HEK293 (cell line): ENCODE results near the gene ABCC10.

Source experiments
- CTCF ChIP-seq: fragments of 450-650 bp; formaldehyde crosslinking; IDR thresholded peaks from 2 replicates; pipeline ENCODE4 v1.5.1; 2016; ENCODE audit warnings: missing biosample characterization, missing genetic modification characterization
- KLF16 ChIP-seq: fragments of 450-650 bp; formaldehyde crosslinking; IDR thresholded peaks from 2 replicates; pipeline ENCODE4 v1.5.1; 2017; ENCODE audit warnings: missing biosample characterization, missing genetic modification characterization
- PBX3 ChIP-seq: sonication (generic); formaldehyde crosslinking; IDR thresholded peaks from 2 replicates; pipeline ENCODE4 v1.8.1; 2022; ENCODE audit warnings: mild to moderate bottlenecking, moderate library complexity, missing genetic modification reagents
- SP3 ChIP-seq: fragments of 450-650 bp; formaldehyde crosslinking; IDR thresholded peaks from 2 replicates; pipeline ENCODE4 v1.5.1; 2016; ENCODE audit warnings: missing biosample characterization, missing genetic modification characterization
- ZBTB1 ChIP-seq: fragments of 450-650 bp; formaldehyde crosslinking; IDR thresholded peaks from 2 replicates; pipeline ENCODE4 v1.5.1; 2016; ENCODE audit warnings: missing biosample characterization, missing genetic modification characterization
- ZNF10 ChIP-seq: fragments of 450-650 bp; formaldehyde crosslinking; IDR thresholded peaks from 2 replicates; pipeline ENCODE4 v1.5.1; 2017; ENCODE audit warnings: missing biosample characterization, missing genetic modification characterization
- ZNF138 ChIP-seq: fragments of 450-650 bp; formaldehyde crosslinking; IDR thresholded peaks from 2 replicates; pipeline ENCODE4 v1.5.1; 2016; ENCODE audit warnings: missing biosample characterization, missing genetic modification characterization, borderline replicate concordance
- ZNF449 ChIP-seq: fragments of 450-650 bp; formaldehyde crosslinking; IDR thresholded peaks from 2 replicates; pipeline ENCODE4 v1.5.1; 2017; ENCODE audit warnings: missing biosample characterization, mild to moderate bottlenecking, missing genetic modification characterization, moderate library complexity
- ZNF639 ChIP-seq: fragments of 450-650 bp; formaldehyde crosslinking; IDR thresholded peaks from 2 replicates; pipeline ENCODE4 v1.5.1; 2016; ENCODE audit warnings: missing biosample characterization, missing genetic modification characterization
- ZNF707 ChIP-seq: fragments of 450-650 bp; formaldehyde crosslinking; IDR thresholded peaks from 2 replicates; pipeline ENCODE4 v1.5.1; 2016; ENCODE audit warnings: missing biosample characterization, missing genetic modification characterization
- ZNF76 ChIP-seq: fragments of 450-650 bp; formaldehyde crosslinking; IDR thresholded peaks from 2 replicates; pipeline ENCODE4; 2016; ENCODE audit warnings: low read depth, missing biosample characterization, missing genetic modification characterization, borderline replicate concordance

GRCh38 chr6:43407296-43407695 is 20.0 kb upstream of the ABCC10 start:
- TF ChIP-seq CTCF (tag by site-specific recombination) (no peak), ZNF707 (tag by site-specific recombination) (no peak), ZNF449 (tag by site-specific recombination) (no peak), ZNF10 (tag by site-specific recombination) (no peak), PBX3 (no peak), KLF16 (no peak), ZBTB1 (tag by site-specific recombination) (no peak), SP3 (tag by site-specific recombination) (no peak), ZNF138 (tag by site-specific recombination) (no peak), ZNF76 (tag by site-specific recombination) (no peak), ZNF639 (tag by site-specific recombination) (no peak)
